GM13977 (cell line): ENCODE data around the gene SCMH1.

Experiments
- DNase-seq: peaks from one replicate; pipeline ENCODE4 v3.0.0; 2012; ENCODE audit warnings: low spot score
- CTCF ChIP-seq: IDR thresholded peaks from 2 replicates; pipeline ENCODE4 v1.5.1; 2012; ENCODE audit warnings: mild to moderate bottlenecking, control low read depth; ENCODE audit not compliant: insufficient read depth; ENCODE audit errors: extremely low read depth, missing control alignments
- in situ Hi-C: fragments of 300-500 bp; cut with MboI; formaldehyde crosslinking; loops from one replicate; pipeline ENCODE4 v1.12.0; 2022; ENCODE audit warnings: low sequenced_read_pairs, low pct_unique_long_range_greater_than_20kb, mixed read lengths, inconsistent platforms; ENCODE audit not compliant: unreplicated experiment

SCMH1 gene

GRCh38 chr1:41110286-41110685 is 131.8 kb downstream of the SCMH1 start:
- no peak for DNase-seq
- in situ Hi-C loops, result no loop called here
- no peak for TF ChIP-seq CTCF

- DNase-seq, result no peak
- TF ChIP-seq CTCF, result no peak
- in situ Hi-C loops, result no loop called here
Measured at GRCh38 chr1:41109310-41110197, 132.6 kb downstream of the SCMH1 start.

- TF ChIP-seq CTCF, result no peak
- DNase-seq, result no peak
- in situ Hi-C loops, result no loop called here
Measured at GRCh38 chr1:41108696-41109275, 133.3 kb downstream of the SCMH1 start.

GRCh38 chr1:41103766-41104165 is 138.3 kb downstream of the SCMH1 start:
- TF ChIP-seq CTCF, result no peak
- no peak for DNase-seq
- in situ Hi-C loops, result no loop called here

- TF ChIP-seq CTCF, result no peak
- no peak for DNase-seq
- in situ Hi-C loops, result no loop called here
Measured at GRCh38 chr1:41102653-41103052, 139.5 kb downstream of the SCMH1 start.

- DNase-seq, result no peak
- TF ChIP-seq CTCF, result no peak
- in situ Hi-C loops, result no loop called here
Measured at GRCh38 chr1:41101950-41102607, 140.0 kb downstream of the SCMH1 start.
